ENCODE data around the gene HECTD1. TPM values are rescaled to one million over a fixed set of nuclear protein-coding genes. Genes with fewer than 3 reads are reported as not detected.
"Not testable (repeated sequence)": the region's sequence is repeated elsewhere in the genome, so short reads cannot be mapped to it uniquely, and the experiment has no call there.

Gene HECTD1
- total RNA-seq, 4 donors from 2014 or later = 177 to 224 (median 206) TPM

GRCh38 chr14:31207287-31207754, 272 bp downstream of the HECTD1 start:
- H3K27me3 ChIP-seq = no peaks in the 10 kb centered on the region
- intact Hi-C loops (cut with DNase I) = loop anchor here (5.0 to 10.0 kb wide), 4 partner anchors 40 to 147 kb away; no protein-coding TSS in a partner anchor
- peak overlapping the region; percentile 60 to 98 (median 84) for H3K4me3 ChIP-seq
- H3K27ac ChIP-seq (replicated peaks in 1 of 4) = peak overlapping the region; percentile 93 to 100 (median 100)
- peaks cover 0 to 19% (median 9%) of the 10 kb centered on the region in 4 donors for H3K36me3 ChIP-seq
- no CpG with 5 or more reads among the region's 59 CpGs for WGBS
- H3K9me3 ChIP-seq = no peaks in the 10 kb centered on the region
- peak; percentile 96 for DNase-seq (ENCODE audit: extremely low spot score)
- peak; percentile 32 to 62 for TF ChIP-seq POLR2AphosphoS5 (IDR thresholded peaks at IDR 0.05)
- TF ChIP-seq POLR2A (IDR thresholded peaks at IDR 0.05; ENCODE audit: low read depth) = peak; percentile 46
- no peak for TF ChIP-seq CTCF (IDR thresholded peaks at IDR 0.05)
- H3K4me1 ChIP-seq = peaks cover 16 to 58% (median 54%) of the 10 kb centered on the region in 4 donors

GRCh38 chr14:31206536-31207286, 882 bp downstream of the HECTD1 start:
- peak overlapping the region; percentile 93 to 100 (median 100) for H3K27ac ChIP-seq (replicated peaks in 1 of 4)
- no peaks in the 10 kb centered on the region for H3K9me3 ChIP-seq
- peaks cover 16 to 63% (median 59%) of the 10 kb centered on the region in 4 donors for H3K4me1 ChIP-seq
- WGBS = 1% methylated on average over 18 of the region's 55 CpGs
- no peaks in the 10 kb centered on the region for H3K27me3 ChIP-seq
- DNase-seq (ENCODE audit: extremely low spot score) = no peak
- H3K36me3 ChIP-seq = peaks cover 0 to 19% (median 11%) of the 10 kb centered on the region in 4 donors
- intact Hi-C loops (cut with DNase I) = loop anchor here (5.0 to 10.0 kb wide), 4 partner anchors 39 to 148 kb away; no protein-coding TSS in a partner anchor
- peak overlapping the region; percentile 60 to 98 (median 84) for H3K4me3 ChIP-seq
- TF ChIP-seq POLR2A (IDR thresholded peaks at IDR 0.05; ENCODE audit: low read depth) = no peak
- TF ChIP-seq CTCF (IDR thresholded peaks at IDR 0.05) = no peak
- no peak for TF ChIP-seq POLR2AphosphoS5 (IDR thresholded peaks at IDR 0.05)
- no peak for TF ChIP-seq EP300 (IDR thresholded peaks at IDR 0.05)

GRCh38 chr14:31205681-31206535, 1.7 kb downstream of the HECTD1 start:
- DNase-seq (ENCODE audit: extremely low spot score) = no peak
- intact Hi-C loops (cut with DNase I) = loop anchor here (5.0 to 10.0 kb wide), 4 partner anchors 39 to 149 kb away; no protein-coding TSS in a partner anchor
- peak overlapping the region; percentile 60 to 98 (median 84) for H3K4me3 ChIP-seq
- no peaks in the 10 kb centered on the region for H3K9me3 ChIP-seq
- WGBS = 6% methylated on average over 9 of the region's 9 CpGs
- TF ChIP-seq POLR2AphosphoS5 (IDR thresholded peaks at IDR 0.05) = peak in 1 of 2 donors; percentile 79
- TF ChIP-seq POLR2A (IDR thresholded peaks at IDR 0.05; ENCODE audit: low read depth) = no peak
- H3K27me3 ChIP-seq = no peaks in the 10 kb centered on the region
- H3K4me1 ChIP-seq = peaks cover 16 to 66% (median 61%) of the 10 kb centered on the region in 4 donors
- peaks cover 0 to 20% (median 15%) of the 10 kb centered on the region in 4 donors for H3K36me3 ChIP-seq
- peak overlapping the region; percentile 93 to 100 (median 100) for H3K27ac ChIP-seq (replicated peaks in 1 of 4)

GRCh38 chr14:31204593-31205534, 2.7 kb downstream of the HECTD1 start:
- TF ChIP-seq POLR2A (IDR thresholded peaks at IDR 0.05; ENCODE audit: low read depth) (no peak), EP300 (IDR thresholded peaks at IDR 0.05) (no peak), POLR2AphosphoS5 (IDR thresholded peaks at IDR 0.05) (no peak), CTCF (IDR thresholded peaks at IDR 0.05) (no peak)
- peak overlapping the region; percentile 60 to 98 (median 84) for H3K4me3 ChIP-seq
- no peaks in the 10 kb centered on the region for H3K27me3 ChIP-seq
- no peak for DNase-seq (ENCODE audit: extremely low spot score)
- H3K36me3 ChIP-seq = peaks cover 0 to 20% (median 15%) of the 10 kb centered on the region in 4 donors
- H3K27ac ChIP-seq (replicated peaks in 1 of 4) = peak overlapping the region; percentile 4 to 100 (median 96)
- intact Hi-C loops (cut with DNase I) = loop anchor here (5.0 to 10.0 kb wide), 4 partner anchors 38 to 150 kb away; no protein-coding TSS in a partner anchor
- WGBS = 24% methylated on average over 3 of the region's 3 CpGs
- H3K9me3 ChIP-seq = no peaks in the 10 kb centered on the region
- H3K4me1 ChIP-seq = peaks cover 19 to 68% (median 64%) of the 10 kb centered on the region in 4 donors

DNA sequence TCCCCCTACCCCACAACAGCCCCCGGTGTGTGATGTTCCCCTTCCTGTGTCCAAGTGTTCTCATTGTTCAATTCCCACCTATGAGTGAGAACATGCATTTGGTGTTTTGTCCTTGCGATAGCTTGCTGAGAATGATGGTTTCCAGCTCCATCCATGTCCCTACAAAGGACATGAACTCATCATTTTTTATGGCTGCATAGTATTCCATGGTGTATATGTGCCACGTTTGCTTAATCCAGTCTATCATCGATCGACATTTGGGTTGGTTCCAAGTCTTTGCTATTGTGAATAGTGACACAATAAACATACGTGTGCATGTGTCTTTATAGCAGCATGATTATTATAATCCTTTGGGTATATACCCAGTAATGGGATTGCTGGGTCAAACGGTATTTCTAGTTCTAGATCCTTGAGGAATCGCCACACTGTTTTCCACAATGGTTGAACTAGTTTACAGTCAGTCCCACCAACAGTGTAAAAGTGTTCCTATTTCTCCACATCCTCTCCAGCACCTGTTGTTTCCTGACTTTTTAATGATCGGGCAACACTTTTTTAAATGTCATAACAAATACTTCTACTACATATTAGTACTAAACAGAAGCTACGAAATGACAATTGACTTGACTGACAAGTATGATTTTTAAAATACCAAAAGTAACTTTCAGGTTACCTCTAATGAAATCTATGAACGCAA, 3.5 kb downstream of the HECTD1 start:
- not testable (repeated sequence) for DNase-seq (ENCODE audit: extremely low spot score); H3K9me3 ChIP-seq; H3K27me3 ChIP-seq; H3K4me3 ChIP-seq
- intact Hi-C loops (cut with DNase I) = loop anchor here (10.0 kb wide), 2 partner anchors 121 to 151 kb away; no protein-coding TSS in a partner anchor
- Histone ChIP-seq H3K36me3 (peaks cover 0 to 20% (median 15%) of the 10 kb centered on the region in 4 donors), H3K27ac (replicated peaks in 1 of 4) (peak overlapping the region in 3 of 4 donors; percentile 4 to 100 (median 15)), H3K4me1 (peaks cover 18 to 73% (median 68%) of the 10 kb centered on the region in 4 donors)
- 95% methylated on average over 11 of the region's 11 CpGs for WGBS
